RWPE2 (cell line): ENCODE data around the gene MOB2.

ENCODE experiments used
- ATAC-seq: fragments of 200-7000 bp; cut with Tn5 transposase; 3 replicates; pipeline ENCODE4 v1.9.1; 2021; ENCODE audit warnings: low read depth
- DNase-seq: peaks from one replicate; pipeline ENCODE4 v3.0.0-alpha.2; 2020; ENCODE audit warnings: low spot score
- H3K27ac ChIP-seq: fragments of 450-650 bp; 2 replicates; pipeline ENCODE4 v1.5.1; 2017; ENCODE audit warnings: mild to moderate bottlenecking; ENCODE audit not compliant: poor library complexity, severe bottlenecking
- H3K27me3 ChIP-seq: fragments of 250-450 bp; sonication (Bioruptor Pico); 2 replicates; pipeline ENCODE4 v1.5.1; 2021; ENCODE audit warnings: mild to moderate bottlenecking, moderate library complexity; ENCODE audit not compliant: insufficient read depth, poor library complexity, severe bottlenecking
- H3K36me3 ChIP-seq: fragments of 250-450 bp; sonication (Bioruptor Pico); 2 replicates; pipeline ENCODE4 v1.5.1; 2020; ENCODE audit warnings: low read depth, mild to moderate bottlenecking, moderate library complexity
- H3K4me1 ChIP-seq: fragments of 250-450 bp; sonication (Bioruptor Pico); 2 replicates; pipeline ENCODE4 v1.5.1; 2021; ENCODE audit warnings: mild to moderate bottlenecking, moderate library complexity; ENCODE audit not compliant: insufficient read depth, poor library complexity, severe bottlenecking
- H3K4me3 ChIP-seq: fragments of 250-450 bp; sonication (Bioruptor Pico); 2 replicates; pipeline ENCODE4 v1.5.1; 2021; ENCODE audit warnings: mild to moderate bottlenecking, moderate library complexity; ENCODE audit not compliant: severe bottlenecking
- H3K9me3 ChIP-seq: fragments of 250-450 bp; sonication (Bioruptor Pico); 2 replicates; pipeline ENCODE4 v1.5.1; 2021; ENCODE audit warnings: mild to moderate bottlenecking, moderate library complexity; ENCODE audit not compliant: severe bottlenecking
- CTCF ChIP-seq: fragments of 450-650 bp; IDR thresholded peaks from one replicate; pipeline ENCODE4 v1.5.1; 2017; ENCODE audit warnings: mild to moderate bottlenecking, moderate library complexity; ENCODE audit not compliant: poor library complexity, severe bottlenecking

Gene MOB2

GRCh38 chr11:1419811-1420210, 66.8 kb downstream of the MOB2 start:
- Histone ChIP-seq H3K9me3 (peaks cover 12% of the 10 kb centered on the region), H3K27ac (no peak overlapping the region), H3K4me3 (no peak overlapping the region), H3K27me3 (no peaks in the 10 kb centered on the region), H3K36me3 (no peaks in the 10 kb centered on the region), H3K4me1 (no peaks in the 10 kb centered on the region)
- no peak for TF ChIP-seq CTCF
- no peak for DNase-seq
- no peak for ATAC-seq
